ENCODE results near the gene SYP.
"Not testable (repeated sequence)": the region's sequence is repeated elsewhere in the genome, so short reads cannot be mapped to it uniquely, and the experiment has no call there.

SYP gene

GRCh38 chrX:49175435-49176274, 24.3 kb downstream of the SYP start:
- Mint-ChIP-seq H3K4me3 (no peak overlapping the region), H3K4me1 (peaks cover 7% of the 10 kb centered on the region), H3K27me3 (ENCODE audit: low read depth, poor library complexity) (peaks cover 32% of the 10 kb centered on the region), H3K27ac (no peak overlapping the region), H3K9me3 (peaks cover 60% of the 10 kb centered on the region), H3K36me3 (ENCODE audit: low read depth) (peaks cover 39% of the 10 kb centered on the region)
- DNase-seq: no peak
- no peak for TF ChIP-seq CTCF (IDR thresholded peaks at IDR 0.05)

DNA sequence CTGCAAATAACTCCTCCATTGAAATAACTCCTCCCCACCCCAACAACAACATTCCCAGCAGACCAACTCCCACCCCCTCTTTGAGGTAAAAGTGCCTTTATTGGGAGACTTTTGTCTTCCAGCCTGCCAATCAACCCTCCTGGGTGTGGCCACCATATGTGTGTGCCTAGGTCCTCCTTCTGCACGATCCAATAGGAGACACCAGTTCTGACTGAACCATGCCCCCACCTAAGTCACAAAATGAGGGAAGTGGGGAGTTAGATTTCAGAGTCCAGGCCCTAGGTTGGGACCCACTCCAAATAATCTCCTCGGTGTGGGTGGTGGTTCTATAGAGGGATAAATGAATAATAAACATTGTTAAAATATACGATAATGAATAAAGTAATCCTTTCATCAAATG, 25.3 kb downstream of the SYP start:
- no peak for DNase-seq
- Mint-ChIP-seq H3K9me3 (peaks cover 60% of the 10 kb centered on the region), H3K4me3 (no peak overlapping the region)

GRCh38 chrX:49173544-49173943, 26.4 kb downstream of the SYP start:
- H3K27ac Mint-ChIP-seq, DNase-seq, H3K4me1 Mint-ChIP-seq: not testable (repeated sequence)
- Mint-ChIP-seq H3K36me3 (ENCODE audit: low read depth) (peaks cover 24% of the 10 kb centered on the region), H3K4me3 (peak overlapping the region; percentile 60), H3K27me3 (ENCODE audit: low read depth, poor library complexity) (peaks cover 50% of the 10 kb centered on the region), H3K9me3 (peaks cover 60% of the 10 kb centered on the region)

More for the DNA sequence above, 25.3 kb downstream of the SYP start:
- peaks cover 42% of the 10 kb centered on the region for H3K27me3 Mint-ChIP-seq (ENCODE audit: low read depth, poor library complexity)
- H3K27ac Mint-ChIP-seq: no peak overlapping the region
- H3K36me3 Mint-ChIP-seq (ENCODE audit: low read depth): peaks cover 32% of the 10 kb centered on the region
- TF ChIP-seq CTCF (IDR thresholded peaks at IDR 0.05): no peak
- peaks cover 7% of the 10 kb centered on the region for H3K4me1 Mint-ChIP-seq

DNA sequence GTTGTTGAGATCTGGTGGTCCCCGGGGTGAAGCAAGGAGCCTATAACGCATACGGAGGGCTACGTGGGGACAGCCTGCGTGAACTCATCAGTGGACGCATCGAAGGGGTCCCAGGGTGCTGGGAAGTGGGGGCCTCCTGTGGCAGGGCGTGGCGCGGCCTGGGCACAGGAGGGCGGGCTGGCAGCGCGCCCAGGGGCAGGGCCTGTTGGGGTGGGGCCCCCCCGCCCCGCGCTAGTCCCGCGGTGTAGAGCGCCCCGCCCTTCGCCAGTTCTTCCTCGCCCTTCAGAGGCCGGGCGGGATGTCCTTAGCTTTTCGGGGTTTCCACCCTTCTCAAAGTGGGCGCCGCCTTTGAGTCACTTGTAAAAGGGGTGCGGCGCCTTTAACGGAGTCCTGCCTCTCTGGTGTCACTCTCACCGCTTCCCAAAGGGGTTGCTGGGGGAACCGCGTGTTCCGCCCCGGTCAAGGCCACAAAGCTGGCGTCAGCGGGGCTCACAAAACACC, 27.7 kb downstream of the SYP start:
- Mint-ChIP-seq H3K27me3 (ENCODE audit: low read depth, poor library complexity) (peaks cover 58% of the 10 kb centered on the region), H3K27ac (no peak overlapping the region), H3K36me3 (ENCODE audit: low read depth) (peaks cover 24% of the 10 kb centered on the region), H3K9me3 (peaks cover 63% of the 10 kb centered on the region), H3K4me3 (peak overlapping the region; percentile 76), H3K4me1 (peaks cover 10% of the 10 kb centered on the region)
- no peak for DNase-seq
- TF ChIP-seq CTCF (IDR thresholded peaks at IDR 0.05): no peak

- peaks cover 14% of the 10 kb centered on the region for H3K4me1 Mint-ChIP-seq
- H3K36me3 Mint-ChIP-seq (ENCODE audit: low read depth): peaks cover 24% of the 10 kb centered on the region
- H3K4me3 Mint-ChIP-seq: peak within 1 kb of the TSS; percentile 76
- peak; percentile 27 for DNase-seq
- peaks cover 58% of the 10 kb centered on the region for H3K27me3 Mint-ChIP-seq (ENCODE audit: low read depth, poor library complexity)
- H3K9me3 Mint-ChIP-seq: peaks cover 63% of the 10 kb centered on the region
- no peak for TF ChIP-seq CTCF (IDR thresholded peaks at IDR 0.05)
- H3K27ac Mint-ChIP-seq: no peak within 1 kb of the TSS
Measured at GRCh38 chrX:49171752-49172279, 28.2 kb downstream of the SYP start, which contains the start of gene PLP2. TSS of gene PLP2 (plus strand) at chrX:49171898. CDS start at chrX:49172001, 103 bp downstream.

GRCh38 chrX:49167740-49168108, 32.3 kb downstream of the SYP start:
- peaks cover 65% of the 10 kb centered on the region for H3K27me3 Mint-ChIP-seq (ENCODE audit: low read depth, poor library complexity)
- DNase-seq: no peak
- no peaks in the 10 kb centered on the region for H3K36me3 Mint-ChIP-seq (ENCODE audit: low read depth)
- H3K4me3 Mint-ChIP-seq: peak overlapping the region; percentile 66
- H3K9me3 Mint-ChIP-seq: peaks cover 57% of the 10 kb centered on the region
- H3K27ac Mint-ChIP-seq: no peak overlapping the region
- TF ChIP-seq CTCF (IDR thresholded peaks at IDR 0.05): no peak
- H3K4me1 Mint-ChIP-seq: peaks cover 18% of the 10 kb centered on the region

Measured in nephron progenitor cell (in vitro differentiated cells).